GM19351 (cell line): ENCODE measurements around the gene VPS50.

Experiments used
- ATAC-seq: cut with Tn5 transposase; IDR thresholded peaks from one replicate; pipeline ENCODE4 v1.9.1; 2021; ENCODE audit warnings: mild to moderate bottlenecking, moderate library complexity; ENCODE audit not compliant: unreplicated experiment

VPS50 gene

GRCh38 chr7:93407239-93407638, 175.1 kb downstream of the VPS50 start:
- ATAC-seq: no peak

- ATAC-seq: no peak
Measured at GRCh38 chr7:93409324-93409723, 177.2 kb downstream of the VPS50 start.
